HepG2 (cell line): ENCODE data around the gene KCTD13. TPM values are rescaled to one million over a fixed set of nuclear protein-coding genes. Genes with fewer than 3 reads are reported as not detected.

Source experiments
- CHCHD3 ChIP-seq: sonication (generic); formaldehyde crosslinking; IDR thresholded peaks from 2 replicates; pipeline ENCODE4 v1.8.0; 2022; ENCODE audit warnings: mild to moderate bottlenecking, missing genetic modification reagents, moderate library complexity
- FUBP1 ChIP-seq: sonication (generic); formaldehyde crosslinking; IDR thresholded peaks from 2 replicates; pipeline ENCODE4 v1.5.1; 2020; ENCODE audit warnings: missing genetic modification reagents, mild to moderate bottlenecking, borderline replicate concordance
- KLF13 ChIP-seq: sonication (generic); formaldehyde crosslinking; IDR thresholded peaks from 2 replicates; pipeline ENCODE4 v1.4.0; 2020; ENCODE audit warnings: mild to moderate bottlenecking, missing genetic modification reagents
- KMT2A ChIP-seq: sonication (generic); formaldehyde crosslinking; IDR thresholded peaks from 2 replicates; pipeline ENCODE4 v1.4.0; 2020; ENCODE audit warnings: missing genetic modification reagents
- NR1H2 ChIP-seq: sonication (generic); formaldehyde crosslinking; IDR thresholded peaks from 2 replicates; pipeline ENCODE4 v1.8.1; 2022; ENCODE audit warnings: low read depth, missing genetic modification reagents, borderline replicate concordance
- NRL ChIP-seq: sonication (generic); formaldehyde crosslinking; IDR thresholded peaks from 2 replicates; pipeline ENCODE4 v1.5.0; 2020; ENCODE audit warnings: missing genetic modification reagents, mild to moderate bottlenecking, moderate library complexity, borderline replicate concordance
- PAWR ChIP-seq: sonication (generic); formaldehyde crosslinking; IDR thresholded peaks from 2 replicates; pipeline ENCODE4 v1.4.0; 2020; ENCODE audit warnings: missing genetic modification reagents, mild to moderate bottlenecking, borderline replicate concordance
- POLR2G ChIP-seq: fragments of 200-400 bp; formaldehyde crosslinking; IDR thresholded peaks from 2 replicates; pipeline ENCODE4 v1.6.1; 2018; ENCODE audit warnings: mild to moderate bottlenecking, low read depth, low read length, moderate library complexity
- SAFB2 ChIP-seq: sonication (generic); formaldehyde crosslinking; IDR thresholded peaks from 2 replicates; pipeline ENCODE4 v1.5.1; 2020; ENCODE audit warnings: missing genetic modification reagents, low read depth, mild to moderate bottlenecking, borderline replicate concordance
- TEAD2 ChIP-seq: sonication (generic); formaldehyde crosslinking; IDR thresholded peaks from 2 replicates; pipeline ENCODE4 v1.9.0; 2021; ENCODE audit warnings: missing genetic modification reagents
- TEAD3 ChIP-seq: optimal IDR thresholded peaks from 2 replicates; pipeline ENCODE3; 2016; ENCODE audit warnings: borderline replicate concordance
- THAP8 ChIP-seq: sonication (generic); formaldehyde crosslinking; IDR thresholded peaks from 2 replicates; pipeline ENCODE4 v1.5.1; 2020; ENCODE audit warnings: missing genetic modification reagents, mild to moderate bottlenecking, borderline replicate concordance
- ZBTB38 ChIP-seq: sonication (generic); formaldehyde crosslinking; IDR thresholded peaks from 2 replicates; pipeline ENCODE4 v1.5.1; 2020; ENCODE audit warnings: mild to moderate bottlenecking, missing genetic modification reagents
- ZFYVE20 ChIP-seq: sonication (generic); formaldehyde crosslinking; IDR thresholded peaks from 2 replicates; pipeline ENCODE4 v1.8.0; 2023; ENCODE audit warnings: low read depth, mild to moderate bottlenecking, moderate library complexity, missing genetic modification reagents, borderline replicate concordance
- ZNF225 ChIP-seq: sonication (generic); formaldehyde crosslinking; IDR thresholded peaks from 2 replicates; pipeline ENCODE4 v1.4.0; 2020; ENCODE audit warnings: mild to moderate bottlenecking, missing genetic modification reagents
- ZNF30 ChIP-seq: sonication (generic); formaldehyde crosslinking; IDR thresholded peaks from 2 replicates; pipeline ENCODE4 v1.5.0; 2020; ENCODE audit warnings: mild to moderate bottlenecking, missing genetic modification reagents
- ZNF317 ChIP-seq: sonication (generic); formaldehyde crosslinking; IDR thresholded peaks from 2 replicates; pipeline ENCODE4 v1.5.0; 2020; ENCODE audit warnings: mild to moderate bottlenecking, missing genetic modification reagents
- ZNF484 ChIP-seq: sonication (generic); formaldehyde crosslinking; IDR thresholded peaks from 2 replicates; pipeline ENCODE4 v1.5.1; 2020; ENCODE audit warnings: mild to moderate bottlenecking, low read depth, missing genetic modification reagents, borderline replicate concordance
- ZNF549 ChIP-seq: sonication (generic); formaldehyde crosslinking; IDR thresholded peaks from 2 replicates; pipeline ENCODE4 v1.5.0; 2020; ENCODE audit warnings: missing genetic modification reagents
- ZNF609 ChIP-seq: sonication (generic); formaldehyde crosslinking; IDR thresholded peaks from 2 replicates; pipeline ENCODE4 v1.4.0; 2020; ENCODE audit warnings: mild to moderate bottlenecking, missing genetic modification reagents, borderline replicate concordance
- polyA plus RNA-seq, 8 experiments: library from polyadenylated mRNA; depleted of rRNA in 3 of 8; stranded (reverse) in 7 of 8; unstranded in 1 of 8; fragments of >200 nt; fragmentation: Illumina TruSeq in 4 of 8; extraction: Trizol in 4 of 8; gene quantifications; 2 replicates each; pipeline versions ENCODE4 v1.2.1 to v1.2.3, GENCODE V29; 2011 to 2016; ENCODE audit warnings: low read depth in 4 of 8, missing spikeins in 1 of 8, mixed read lengths in 1 of 8; ENCODE audit not compliant: insufficient read depth in 1 of 8
- total RNA-seq, 5 experiments: library from RNA; depleted of rRNA; stranded (reverse); fragments of >200 nt; fragmentation: Illumina TruSeq; extraction: Trizol; gene quantifications; 2 replicates each; pipeline ENCODE4 v1.2.3, GENCODE V29; 2016; ENCODE audit warnings: low read depth in 1 of 5
- TF ChIP-seq, protein P1 (sequence below): sonication (generic); formaldehyde crosslinking; IDR thresholded peaks from 2 replicates; pipeline ENCODE4 v1.9.0; 2021; ENCODE audit warnings: missing genetic modification reagents, mild to moderate bottlenecking, borderline replicate concordance

Gene KCTD13
- total and polyA plus RNA-seq, 2 of the 13 experiments (the other 11 are each of a cell fraction or from before 2014, with no cell fraction given), result 6.3 to 14.7 TPM

- TF ChIP-seq ZNF609 (CRISPR knock-in tag) (no peak), CHCHD3 (peak; percentile 78; the same call in 1 of the 2 replicates), ZNF317 (CRISPR knock-in tag) (no peak), ZFYVE20 (CRISPR knock-in tag) (no peak), ZNF549 (CRISPR knock-in tag) (no peak), NR1H2 (CRISPR knock-in tag) (no peak), ZNF484 (no peak), NRL (peak; percentile 67; the same call in 1 of the 2 replicates), ZBTB38 (CRISPR knock-in tag) (0 out of 2 replicates have a peak, but pooled peaks have one; percentile 26), KMT2A (CRISPR knock-in tag) (no peak), POLR2G (no peak), ZNF225 (peak; percentile 32; the same call in 1 of the 2 replicates), ZNF30 (CRISPR knock-in tag) (no peak), FUBP1 (CRISPR knock-in tag) (no peak), KLF13 (CRISPR knock-in tag) (0 out of 2 replicates have a peak, but pooled peaks have one; percentile 42), SAFB2 (no peak), PAWR (CRISPR knock-in tag) (no peak), TEAD2 (CRISPR knock-in tag) (no peak), TEAD3 (no peak), THAP8 (CRISPR knock-in tag) (no peak)
- TF ChIP-seq, protein P1, sequence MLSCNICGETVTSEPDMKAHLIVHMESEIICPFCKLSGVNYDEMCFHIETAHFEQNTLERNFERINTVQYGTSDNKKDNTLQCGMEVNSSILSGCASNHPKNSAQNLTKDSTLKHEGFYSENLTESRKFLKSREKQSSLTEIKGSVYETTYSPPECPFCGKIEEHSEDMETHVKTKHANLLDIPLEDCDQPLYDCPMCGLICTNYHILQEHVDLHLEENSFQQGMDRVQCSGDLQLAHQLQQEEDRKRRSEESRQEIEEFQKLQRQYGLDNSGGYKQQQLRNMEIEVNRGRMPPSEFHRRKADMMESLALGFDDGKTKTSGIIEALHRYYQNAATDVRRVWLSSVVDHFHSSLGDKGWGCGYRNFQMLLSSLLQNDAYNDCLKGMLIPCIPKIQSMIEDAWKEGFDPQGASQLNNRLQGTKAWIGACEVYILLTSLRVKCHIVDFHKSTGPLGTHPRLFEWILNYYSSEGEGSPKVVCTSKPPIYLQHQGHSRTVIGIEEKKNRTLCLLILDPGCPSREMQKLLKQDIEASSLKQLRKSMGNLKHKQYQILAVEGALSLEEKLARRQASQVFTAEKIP (CRISPR knock-in tag), result no peak
These were observed 33.6 kb downstream of the KCTD13 start (continued) for GRCh38 chr16:29892458-29892813.
